ENCODE results near the gene GNAI3. TPM values are rescaled to one million over a fixed set of nuclear protein-coding genes. Genes with fewer than 3 reads are reported as not detected.

Gene GNAI3
- total RNA-seq, 2 donors from 2014 or later: 5.4 to 9.3 TPM

DNA sequence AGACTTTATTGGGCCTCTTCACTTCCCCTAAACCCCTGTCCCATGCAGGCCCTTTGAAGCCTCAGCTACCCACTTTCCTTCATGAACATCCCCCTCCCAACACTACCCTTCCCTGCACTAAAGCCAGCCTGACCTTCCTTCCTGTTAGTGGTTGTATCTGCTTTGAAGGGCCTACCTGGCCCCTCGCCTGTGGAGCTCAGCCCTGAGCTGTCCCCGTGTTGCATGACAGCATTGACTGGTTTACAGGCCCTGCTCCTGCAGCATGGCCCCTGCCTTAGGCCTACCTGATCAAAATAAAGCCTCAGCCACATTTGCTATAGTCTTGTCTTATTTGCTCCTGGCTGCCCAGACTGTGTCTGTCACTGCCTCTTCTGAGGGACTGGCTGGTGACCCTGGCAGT is 113.0 kb downstream of the GNAI3 start:
- no peaks in the 10 kb centered on the region for H3K9me3 ChIP-seq
- DNase-seq (ENCODE audit: low spot score) (no peak), ATAC-seq (ENCODE audit: insufficient number of reproducible peaks, low FRiP score, low read depth) (no peak)
- H3K27me3 ChIP-seq (replicated peaks; ENCODE audit: insufficient read depth): no peaks in the 10 kb centered on the region
- H3K36me3 ChIP-seq: peaks cover 5% of the 10 kb centered on the region
- no peak for TF ChIP-seq CTCF (IDR thresholded peaks at IDR 0.05)
- no peak overlapping the region for H3K4me3 ChIP-seq
- peaks cover 0 to 5% of the 10 kb centered on the region in 2 donors for H3K4me1 ChIP-seq (ENCODE audit: control insufficient read depth in 1 of 2, low read depth in 2 of 2)
- no peak overlapping the region for H3K27ac ChIP-seq

DNA sequence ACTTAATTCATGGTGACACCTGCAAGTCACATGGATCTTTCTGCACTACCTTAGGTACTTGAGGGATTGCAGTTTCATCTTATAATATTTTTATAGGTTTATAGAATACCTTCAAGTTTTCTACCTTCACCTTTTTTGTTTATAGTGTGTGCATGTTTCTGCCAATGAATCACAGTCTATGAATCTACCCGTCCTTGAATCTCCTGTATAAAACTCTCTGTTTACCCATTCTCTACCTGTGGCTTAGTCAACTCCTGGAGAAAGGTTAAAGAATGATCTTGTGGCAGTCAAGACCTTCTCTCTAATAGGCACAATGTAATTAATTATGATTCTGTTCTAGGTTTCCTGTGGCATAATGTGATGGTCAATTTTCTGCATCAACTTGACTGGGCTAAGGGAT is 116.3 kb downstream of the GNAI3 start:
- Histone ChIP-seq H3K36me3 (peaks cover 5% of the 10 kb centered on the region), H3K27ac (no peak overlapping the region), H3K27me3 (replicated peaks; ENCODE audit: insufficient read depth) (no peaks in the 10 kb centered on the region), H3K4me1 (ENCODE audit: control insufficient read depth in 1 of 2, low read depth in 2 of 2) (peaks cover 6 to 11% of the 10 kb centered on the region in 2 donors), H3K4me3 (no peak overlapping the region), H3K9me3 (no peaks in the 10 kb centered on the region)
- DNase-seq (ENCODE audit: low spot score) (no peak), ATAC-seq (ENCODE audit: insufficient number of reproducible peaks, low FRiP score, low read depth) (no peak)
- TF ChIP-seq CTCF (IDR thresholded peaks at IDR 0.05): no peak

DNA sequence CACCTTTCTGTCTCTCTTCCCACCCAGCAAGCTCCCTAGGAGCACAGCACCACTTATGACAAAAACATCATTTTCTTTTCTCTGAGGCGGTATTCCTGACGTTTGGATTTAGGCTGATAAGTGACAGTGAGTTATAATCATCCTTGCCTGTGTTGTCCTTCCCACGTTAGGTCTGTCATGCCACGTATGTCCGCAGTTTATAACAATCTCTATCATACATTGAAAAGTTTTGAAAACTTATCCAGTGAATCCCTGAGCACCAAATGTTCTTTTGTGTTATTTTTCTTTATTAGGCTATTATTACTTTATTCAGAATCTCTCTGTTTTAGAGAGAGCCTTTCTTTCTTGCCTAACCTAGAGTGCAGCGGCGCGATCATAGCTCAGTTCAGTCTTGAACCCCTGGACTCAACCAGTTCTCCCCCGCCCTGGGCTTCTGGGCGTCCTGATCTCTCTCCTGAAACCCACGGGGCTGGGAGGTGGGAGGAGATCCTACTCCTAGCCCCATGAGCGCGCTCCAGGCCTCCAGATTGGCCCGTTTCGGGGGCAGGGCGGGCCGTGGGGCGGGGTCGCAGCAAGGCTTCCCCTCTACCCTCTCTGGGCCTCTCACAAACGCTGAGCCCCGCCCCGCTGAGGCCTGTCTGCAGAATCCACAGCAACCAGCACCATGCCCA is 119.2 kb downstream of the GNAI3 start, which contains the start of gene GSTM2:
GSTM2 (plus strand) TSS at position 606 of the 671 bp plus-strand sequence; CDS start at position 665, 59 bp downstream.
- Histone ChIP-seq H3K27ac (peak within 1 kb of the TSS; percentile 39 to 42), H3K4me1 (ENCODE audit: control insufficient read depth in 1 of 2, low read depth in 2 of 2) (peaks cover 6 to 11% of the 10 kb centered on the region in 2 donors), H3K36me3 (peaks cover 5% of the 10 kb centered on the region), H3K9me3 (no peaks in the 10 kb centered on the region), H3K4me3 (peak within 1 kb of the TSS; percentile 78), H3K27me3 (replicated peaks; ENCODE audit: insufficient read depth) (no peaks in the 10 kb centered on the region)
- no peak for TF ChIP-seq CTCF (IDR thresholded peaks at IDR 0.05)
- ATAC-seq (ENCODE audit: insufficient number of reproducible peaks, low FRiP score, low read depth) (peak; percentile 89), DNase-seq (ENCODE audit: low spot score) (peak; percentile 65)

Other genes with a start within 250 kb of the GNAI3 start
- 1 to 10 TPM in 1 of 2 donors, not detected in 1; 1.1 TPM for gene MYBPHL, start 241.6 kb upstream of the GNAI3 start, total RNA-seq
- gene SORT1, start 150.7 kb upstream of the GNAI3 start, total RNA-seq: 100 to 1,000 TPM; 225 to 231 TPM
- 10 to 100 TPM; 17.3 to 20.1 TPM for gene PSMA5, start 122.2 kb upstream of the GNAI3 start, total RNA-seq
- 1 to 10 TPM; 4.2 to 6.1 TPM for gene SYPL2, start 82.1 kb upstream of the GNAI3 start, total RNA-seq
- gene ATXN7L2, start 64.7 kb upstream of the GNAI3 start, total RNA-seq: 1 to 10 TPM; 3.1 to 7.7 TPM
- gene CYB561D1, start 54.5 kb upstream of the GNAI3 start, total RNA-seq: 10 to 100 TPM in 1 of 2 donors, 1 to 10 TPM in 1; 9.5 to 16.5 TPM
- gene AMIGO1, start 38.9 kb upstream of the GNAI3 start, total RNA-seq: 10 to 100 TPM in 1 of 2 donors, 1 to 10 TPM in 1; 7.8 to 16.0 TPM
- gene GPR61, start 8.7 kb upstream of the GNAI3 start, total RNA-seq: not detected
- not detected for gene GNAT2, start 71.0 kb downstream of the GNAI3 start, total RNA-seq
- 100 to 1,000 TPM; 169 to 202 TPM for gene AMPD2, start 71.2 kb downstream of the GNAI3 start, total RNA-seq
- gene GSTM4, start 107.5 kb downstream of the GNAI3 start, total RNA-seq: 10 to 100 TPM; 15.7 to 28.4 TPM
- gene GSTM2, start 119.4 kb downstream of the GNAI3 start, total RNA-seq: 10 to 100 TPM; 49.0 to 72.4 TPM
- not detected for gene GSTM1, start 139.2 kb downstream of the GNAI3 start, total RNA-seq
- 1 to 10 TPM; 2.0 to 6.9 TPM for gene GSTM5, start 163.6 kb downstream of the GNAI3 start, total RNA-seq
- 10 to 100 TPM; 33.1 to 68.6 TPM for gene GSTM3, start 192.4 kb downstream of the GNAI3 start, total RNA-seq
- 1 to 10 TPM in 1 of 2 donors, not detected in 1; 1.1 TPM for gene EPS8L3, start 215.3 kb downstream of the GNAI3 start, total RNA-seq